Middle frontal gyrus (tissue), 1 donor: ENCODE measurements around the gene DLGAP4.

Experiments
- DNase-seq: peaks from one replicate; pipeline ENCODE4 v3.0.0-alpha.2; 2015; ENCODE audit warnings: low spot score; ENCODE audit errors: extremely low spot score

The DLGAP4 gene

GRCh38 chr20:36526521-36527011 lies 220.4 kb downstream of the DLGAP4 start:
- peak; percentile 22 for DNase-seq

GRCh38 chr20:36527331-36528125 lies 221.4 kb downstream of the DLGAP4 start:
- no peak for DNase-seq

- no peak for DNase-seq
Measured at GRCh38 chr20:36528176-36528874, 222.2 kb downstream of the DLGAP4 start.

- no peak for DNase-seq
Measured at GRCh38 chr20:36528875-36529417, 222.8 kb downstream of the DLGAP4 start.

GRCh38 chr20:36532388-36532787 lies 226.2 kb downstream of the DLGAP4 start:
- DNase-seq: no peak

- DNase-seq: no peak
Measured at GRCh38 chr20:36532822-36533221, 226.7 kb downstream of the DLGAP4 start.

GRCh38 chr20:36538026-36538722 lies 232.0 kb downstream of the DLGAP4 start:
- DNase-seq: no peak

GRCh38 chr20:36540551-36541211 lies 234.5 kb downstream of the DLGAP4 start:
- DNase-seq: no peak

- no peak for DNase-seq
Measured at GRCh38 chr20:36541227-36541767, 235.2 kb downstream of the DLGAP4 start, which contains the start of gene MYL9. MYL9 (plus strand) TSS chr20:36541519; CDS start chr20:36544885, 3,366 bp downstream.

GRCh38 chr20:36541768-36542488 lies 235.8 kb downstream of the DLGAP4 start:
- DNase-seq: no peak

GRCh38 chr20:36542516-36543183 lies 236.5 kb downstream of the DLGAP4 start:
- no peak for DNase-seq

GRCh38 chr20:36543184-36544133 lies 237.3 kb downstream of the DLGAP4 start:
- no peak for DNase-seq

- no peak for DNase-seq
Measured at GRCh38 chr20:36544134-36545018, 238.2 kb downstream of the DLGAP4 start.

- no peak for DNase-seq
Measured at GRCh38 chr20:36546111-36546736, 240.1 kb downstream of the DLGAP4 start.

- DNase-seq: no peak
Measured at GRCh38 chr20:36547186-36548005, 241.3 kb downstream of the DLGAP4 start.

- no peak for DNase-seq
Measured at GRCh38 chr20:36548006-36548315, 241.8 kb downstream of the DLGAP4 start.
